Ammon's horn (tissue), 1 donor: ENCODE measurements around the gene C1QC.

Experiments used
- DNase-seq: peaks from one replicate; pipeline ENCODE4 v3.0.0-alpha.2; 2016; ENCODE audit warnings: low spot score

Gene C1QC

DNA sequence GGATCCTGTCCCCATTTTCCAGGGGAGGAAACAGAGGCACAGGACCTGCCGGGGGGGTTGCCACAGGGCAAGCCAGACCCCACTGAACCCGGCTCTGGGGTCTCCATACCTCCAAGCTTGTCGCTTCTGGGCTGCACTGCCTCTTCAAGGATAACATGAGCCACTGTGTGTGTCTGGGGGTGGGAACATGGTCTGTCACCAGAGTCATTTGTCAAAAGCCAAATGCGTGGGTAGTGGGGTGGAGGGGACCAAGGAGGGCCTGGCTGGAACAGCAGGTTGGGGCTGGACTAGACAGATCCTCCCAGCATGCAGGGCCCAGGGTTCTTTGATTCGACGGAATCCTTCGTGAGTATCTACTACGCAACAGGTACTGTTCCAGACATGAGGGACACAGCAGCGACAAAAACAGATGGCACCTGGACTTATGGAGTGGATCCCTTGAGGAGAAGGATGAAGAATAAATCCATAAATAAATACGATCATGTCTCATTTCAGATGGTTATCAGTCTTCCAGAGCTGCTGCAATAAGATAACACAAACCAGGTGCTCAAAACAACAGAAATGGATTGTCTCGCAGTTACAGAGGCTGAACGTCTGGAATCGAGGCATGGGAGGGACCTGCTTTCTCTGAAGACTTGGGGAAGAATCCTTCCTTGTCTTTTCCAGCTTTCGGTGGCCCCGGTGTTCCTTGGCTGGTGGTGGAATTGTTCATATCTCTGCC, 38.3 kb downstream of the C1QC start:
- DNase-seq = no peak

DNA sequence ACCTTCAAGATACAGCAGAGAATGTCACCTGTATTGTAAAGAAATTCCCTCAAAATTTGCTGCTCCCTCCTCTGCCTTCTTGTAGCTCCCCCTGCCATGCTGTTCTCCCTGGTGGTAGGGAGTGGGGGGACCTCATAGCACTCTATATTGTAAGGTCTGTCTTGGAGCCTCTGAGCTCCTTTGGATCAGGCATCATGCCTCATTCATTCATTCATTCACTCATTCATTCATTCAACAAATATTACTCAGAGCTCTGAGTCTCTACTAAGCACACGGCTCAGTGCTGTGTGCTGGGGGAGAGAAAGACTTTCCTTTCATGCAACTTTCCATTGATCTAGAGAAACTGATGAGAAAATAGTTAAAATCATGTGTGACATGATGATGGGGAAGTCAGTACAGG, 40.1 kb downstream of the C1QC start:
- no peak for DNase-seq

GRCh38 chr1:22685591-22686059, 42.2 kb downstream of the C1QC start:
- no peak for DNase-seq

DNA sequence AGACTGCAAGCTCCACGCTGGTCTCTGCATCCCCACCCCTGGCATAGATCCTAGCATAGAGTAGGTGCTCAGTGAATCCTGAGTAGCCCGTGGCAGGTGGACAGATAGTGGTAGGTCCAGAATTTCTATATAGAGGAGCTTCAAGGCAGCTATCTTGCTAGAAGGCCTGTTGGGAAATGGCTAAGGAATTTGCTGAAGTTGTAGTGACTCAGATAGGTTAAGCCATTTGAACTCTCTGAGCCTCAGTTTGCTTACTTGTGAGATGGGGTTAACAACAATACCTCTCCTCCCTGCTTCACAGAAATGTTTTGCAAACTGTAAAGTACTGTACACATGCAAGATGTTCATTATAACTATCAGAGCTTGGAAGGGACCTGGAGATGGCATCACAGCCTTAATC, 43.8 kb downstream of the C1QC start:
- no peak for DNase-seq

DNA sequence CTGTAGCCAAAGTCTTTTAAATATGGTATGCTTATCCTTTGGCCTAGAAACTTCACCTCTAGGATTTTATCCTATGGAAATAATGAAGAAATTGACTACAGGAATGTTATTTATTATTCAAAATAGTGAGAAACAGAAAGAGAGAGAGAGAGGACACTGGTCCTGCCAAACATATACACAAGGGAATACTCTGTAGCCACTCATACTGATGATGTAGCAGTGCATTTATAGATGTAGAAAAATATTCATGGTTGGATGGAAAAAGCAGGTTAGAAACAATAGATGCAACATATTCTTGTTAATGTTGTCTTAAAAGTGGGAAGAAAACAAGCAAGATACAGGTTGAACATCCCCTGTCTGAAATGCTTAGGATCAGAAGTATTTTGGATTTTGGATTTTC, 45.0 kb downstream of the C1QC start:
- DNase-seq = no peak

DNA sequence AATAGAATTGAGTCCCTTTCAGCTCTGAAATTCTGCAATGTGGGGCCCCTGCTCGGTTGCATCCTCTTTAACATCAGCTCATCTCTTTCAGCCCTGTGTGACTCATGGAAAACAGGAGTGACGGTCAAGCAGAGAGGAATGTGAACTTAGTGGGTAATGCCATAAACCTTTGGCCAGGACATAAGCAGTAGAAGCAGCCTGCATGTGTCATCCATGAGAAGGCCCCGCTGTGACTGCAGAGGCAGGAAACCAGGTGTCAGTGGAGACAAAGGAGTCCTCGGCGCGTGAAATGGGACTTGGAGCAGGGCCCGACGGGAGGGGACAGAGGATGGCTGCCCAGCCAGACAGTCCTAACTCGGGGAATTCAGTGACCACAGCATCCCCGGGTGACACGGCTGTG, 46.1 kb downstream of the C1QC start:
- DNase-seq = no peak

DNA sequence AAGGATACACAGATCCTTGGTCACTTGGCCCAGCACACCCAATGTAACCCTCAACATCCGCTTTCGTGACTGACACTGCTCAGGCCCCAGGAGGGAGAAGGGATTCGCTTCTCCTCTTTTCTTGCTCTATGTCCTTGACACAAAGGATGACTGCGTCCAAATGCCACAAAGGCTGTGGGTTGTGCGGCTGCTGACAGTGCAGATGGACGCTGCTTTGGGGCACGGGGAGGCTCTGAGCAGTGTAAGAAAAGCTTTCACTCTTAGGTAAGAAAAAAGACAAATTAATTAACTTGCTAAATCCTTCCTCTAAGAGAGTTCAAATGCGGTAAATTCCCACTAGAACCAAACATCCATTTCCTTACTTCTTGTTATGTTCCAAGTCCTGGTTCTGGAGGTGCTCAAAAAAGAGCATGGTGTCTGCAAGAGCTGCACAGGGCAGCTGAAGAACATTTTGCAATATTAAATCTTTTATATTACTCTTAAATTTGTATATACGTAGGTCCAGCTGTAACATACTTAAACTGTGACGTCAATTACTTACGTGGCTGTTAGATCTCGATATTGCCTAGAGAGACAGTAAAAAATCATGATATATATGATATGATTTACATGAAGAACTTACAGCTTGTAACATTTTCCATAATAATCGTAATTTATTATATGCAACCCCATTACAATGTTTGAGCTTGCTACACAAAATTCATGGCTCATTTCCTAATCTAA, 47.8 kb downstream of the C1QC start:
- DNase-seq = no peak

GRCh38 chr1:22694172-22694571, 50.7 kb downstream of the C1QC start:
- no peak for DNase-seq

DNA sequence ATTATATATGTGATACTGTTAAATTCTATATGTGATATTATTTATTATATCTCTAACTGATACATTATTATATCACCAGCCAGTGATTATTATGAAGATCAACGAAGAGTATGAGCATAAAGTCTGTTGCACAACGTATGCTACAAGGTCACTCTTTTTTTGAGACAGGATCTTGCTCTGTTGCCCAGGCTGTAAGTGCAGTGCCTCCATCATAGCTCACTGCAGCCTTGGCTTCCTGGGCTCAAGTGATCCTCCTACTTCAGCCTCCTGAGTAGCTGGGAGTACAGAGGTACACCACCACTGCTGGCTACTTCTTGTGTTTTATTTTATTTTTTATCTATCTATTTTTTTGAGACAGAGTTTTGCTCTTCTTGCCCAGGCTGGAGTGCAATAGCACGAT, 53.2 kb downstream of the C1QC start:
- no peak for DNase-seq
